Endothelial cell of umbilical vein (primary cell): ENCODE measurements around the gene UNC5C.

ENCODE experiments used
- GATA2 ChIP-seq: IDR thresholded peaks from 2 replicates; pipeline ENCODE4 v1.7.0; 2011; ENCODE audit warnings: low read depth, mild to moderate bottlenecking, moderate library complexity, mixed read lengths, low read length; ENCODE audit not compliant: insufficient read length, insufficient read depth
- TF ChIP-seq, protein P1 (sequence below), 2 donors: IDR thresholded peaks; 1 replicate in 1 of 2; 2 replicates in 1 of 2; pipeline ENCODE4 v1.5.1; 2011; ENCODE audit warnings: low read length in 2 of 2, mild to moderate bottlenecking in 2 of 2, moderate library complexity in 2 of 2, control low read depth in 1 of 2, inconsistent platforms in 1 of 2, low read depth in 1 of 2; ENCODE audit not compliant: insufficient read depth in 1 of 2; ENCODE audit errors: extremely low read depth in 1 of 2

GRCh38 chr4:95506264-95506663, 42.5 kb downstream of the UNC5C start:
- TF ChIP-seq, protein P1, sequence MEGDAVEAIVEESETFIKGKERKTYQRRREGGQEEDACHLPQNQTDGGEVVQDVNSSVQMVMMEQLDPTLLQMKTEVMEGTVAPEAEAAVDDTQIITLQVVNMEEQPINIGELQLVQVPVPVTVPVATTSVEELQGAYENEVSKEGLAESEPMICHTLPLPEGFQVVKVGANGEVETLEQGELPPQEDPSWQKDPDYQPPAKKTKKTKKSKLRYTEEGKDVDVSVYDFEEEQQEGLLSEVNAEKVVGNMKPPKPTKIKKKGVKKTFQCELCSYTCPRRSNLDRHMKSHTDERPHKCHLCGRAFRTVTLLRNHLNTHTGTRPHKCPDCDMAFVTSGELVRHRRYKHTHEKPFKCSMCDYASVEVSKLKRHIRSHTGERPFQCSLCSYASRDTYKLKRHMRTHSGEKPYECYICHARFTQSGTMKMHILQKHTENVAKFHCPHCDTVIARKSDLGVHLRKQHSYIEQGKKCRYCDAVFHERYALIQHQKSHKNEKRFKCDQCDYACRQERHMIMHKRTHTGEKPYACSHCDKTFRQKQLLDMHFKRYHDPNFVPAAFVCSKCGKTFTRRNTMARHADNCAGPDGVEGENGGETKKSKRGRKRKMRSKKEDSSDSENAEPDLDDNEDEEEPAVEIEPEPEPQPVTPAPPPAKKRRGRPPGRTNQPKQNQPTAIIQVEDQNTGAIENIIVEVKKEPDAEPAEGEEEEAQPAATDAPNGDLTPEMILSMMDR (IDR thresholded peaks at IDR 0.05; ENCODE audit: extremely low read depth in 1 of 2, insufficient read depth in 1 of 2, low read depth in 1 of 2, low read length in 2 of 2): no peak
- TF ChIP-seq GATA2: peak; percentile 37
